ENCODE data around the gene WBP1.

GRCh38 chr2:74424995-74425406, 33.2 kb upstream of the WBP1 start:
- no peak for TF ChIP-seq CTCF (IDR thresholded peaks at IDR 0.05)
- TF ChIP-seq POLR2A (IDR thresholded peaks at IDR 0.05) = no peak
- no peak for TF ChIP-seq POLR2AphosphoS5 (IDR thresholded peaks at IDR 0.05)
